ENCODE data around the gene PADI1.

PADI1 gene, protein sequence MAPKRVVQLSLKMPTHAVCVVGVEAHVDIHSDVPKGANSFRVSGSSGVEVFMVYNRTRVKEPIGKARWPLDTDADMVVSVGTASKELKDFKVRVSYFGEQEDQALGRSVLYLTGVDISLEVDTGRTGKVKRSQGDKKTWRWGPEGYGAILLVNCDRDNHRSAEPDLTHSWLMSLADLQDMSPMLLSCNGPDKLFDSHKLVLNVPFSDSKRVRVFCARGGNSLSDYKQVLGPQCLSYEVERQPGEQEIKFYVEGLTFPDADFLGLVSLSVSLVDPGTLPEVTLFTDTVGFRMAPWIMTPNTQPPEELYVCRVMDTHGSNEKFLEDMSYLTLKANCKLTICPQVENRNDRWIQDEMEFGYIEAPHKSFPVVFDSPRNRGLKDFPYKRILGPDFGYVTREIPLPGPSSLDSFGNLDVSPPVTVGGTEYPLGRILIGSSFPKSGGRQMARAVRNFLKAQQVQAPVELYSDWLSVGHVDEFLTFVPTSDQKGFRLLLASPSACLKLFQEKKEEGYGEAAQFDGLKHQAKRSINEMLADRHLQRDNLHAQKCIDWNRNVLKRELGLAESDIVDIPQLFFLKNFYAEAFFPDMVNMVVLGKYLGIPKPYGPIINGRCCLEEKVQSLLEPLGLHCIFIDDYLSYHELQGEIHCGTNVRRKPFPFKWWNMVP

DNA sequence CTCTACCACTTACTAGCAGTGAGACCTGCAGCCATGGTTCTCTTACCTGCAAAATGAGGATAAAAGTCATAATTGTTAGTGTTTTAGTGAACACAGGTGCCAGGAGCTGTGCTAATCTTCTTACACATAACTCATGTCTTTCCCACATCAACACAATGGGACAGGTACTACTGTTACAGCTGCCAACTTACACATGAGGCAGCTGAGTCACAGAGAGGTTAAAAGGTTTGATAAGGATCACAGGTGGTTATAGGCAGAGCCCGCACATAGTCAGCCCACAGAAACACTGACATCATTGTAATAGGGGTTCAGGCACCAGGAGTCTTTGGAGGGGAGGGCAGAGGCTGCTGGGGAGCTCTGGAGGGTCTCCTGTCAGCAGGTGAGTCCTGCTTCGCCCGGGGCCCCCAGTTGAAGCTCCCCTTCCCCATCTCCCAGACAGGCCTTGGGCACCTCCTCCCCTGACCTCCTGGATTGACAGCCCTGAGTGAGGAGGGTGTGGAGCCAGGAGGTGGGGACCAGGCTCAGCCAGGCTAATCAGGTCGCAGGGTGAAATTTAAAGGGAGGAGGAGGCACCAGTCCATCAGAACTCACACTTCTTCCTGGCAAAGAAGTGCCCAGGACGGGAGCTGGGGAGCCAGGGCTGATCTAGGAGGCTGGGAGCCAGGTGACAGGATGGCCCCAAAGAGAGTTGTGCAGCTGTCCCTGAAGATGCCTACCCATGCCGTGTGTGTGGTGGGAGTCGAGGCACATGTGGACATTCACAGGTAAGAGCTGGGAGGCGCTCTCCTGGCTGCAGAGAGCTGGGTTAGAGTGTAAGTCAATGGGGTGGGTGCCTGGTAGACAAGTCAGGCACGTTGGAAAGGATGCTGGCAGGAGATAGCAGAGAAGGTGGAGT is at the start of gene PADI1:
Gene PADI1 (plus strand): TSS at position 583 of the 895 bp plus-strand sequence. CDS start 90 bp downstream, at position 673.
- in situ Hi-C loops (cut with MboI; ENCODE audit: low sequenced_read_pairs), result no loop called here

DNA sequence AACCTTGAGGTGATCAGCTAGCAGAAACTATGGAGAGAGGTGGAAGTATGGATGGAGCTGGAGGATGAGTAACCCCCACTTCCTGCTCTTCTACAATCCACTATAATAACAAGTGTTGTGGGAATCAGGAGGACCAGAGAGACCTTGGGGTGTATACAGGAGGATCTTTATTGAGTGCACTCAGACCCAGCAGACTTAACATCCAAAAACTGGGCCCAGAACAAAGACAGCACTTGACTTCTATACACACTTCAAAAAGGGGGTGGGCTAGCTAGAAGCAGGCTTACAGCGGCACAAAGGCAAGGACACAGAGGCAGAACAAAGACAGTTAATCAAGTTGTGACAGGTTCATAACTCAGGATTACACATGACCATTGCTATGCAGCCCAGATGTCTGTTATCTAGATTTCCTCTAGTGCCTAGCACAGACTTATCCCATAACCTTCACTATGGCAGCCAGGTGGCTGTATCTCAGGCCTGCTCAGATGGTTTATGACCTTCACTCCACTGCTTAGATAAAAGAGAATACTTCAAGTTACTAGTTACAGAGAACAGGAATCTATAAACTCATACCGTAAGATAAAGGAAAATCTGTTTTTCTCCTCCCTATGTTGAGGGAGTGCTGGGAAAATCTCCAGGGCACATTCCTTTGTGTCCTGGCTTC is 49.5 kb upstream of the PADI1 start:
- in situ Hi-C loops (cut with MboI; ENCODE audit: low sequenced_read_pairs), result no loop called here

DNA sequence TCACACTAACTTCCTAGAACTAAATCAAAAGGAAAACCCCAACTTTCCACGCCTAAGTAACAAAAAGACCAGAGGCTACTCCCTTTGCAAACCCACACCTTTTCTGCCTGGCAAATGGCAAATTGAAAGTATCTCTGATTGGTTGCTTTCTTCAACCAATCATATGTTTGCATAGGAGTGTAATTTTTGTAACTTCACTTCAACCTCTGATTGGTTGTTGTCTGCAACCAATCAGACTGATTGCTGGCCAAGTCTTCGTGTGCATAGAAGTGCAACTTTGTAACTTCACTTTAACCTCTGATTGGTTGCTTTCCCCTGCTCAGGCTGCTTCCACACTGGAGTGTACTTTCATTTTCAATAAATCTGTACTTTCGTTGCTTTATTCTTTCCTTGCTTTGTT is 48.8 kb upstream of the PADI1 start:
- in situ Hi-C loops (cut with MboI; ENCODE audit: low sequenced_read_pairs), result no loop called here

DNA sequence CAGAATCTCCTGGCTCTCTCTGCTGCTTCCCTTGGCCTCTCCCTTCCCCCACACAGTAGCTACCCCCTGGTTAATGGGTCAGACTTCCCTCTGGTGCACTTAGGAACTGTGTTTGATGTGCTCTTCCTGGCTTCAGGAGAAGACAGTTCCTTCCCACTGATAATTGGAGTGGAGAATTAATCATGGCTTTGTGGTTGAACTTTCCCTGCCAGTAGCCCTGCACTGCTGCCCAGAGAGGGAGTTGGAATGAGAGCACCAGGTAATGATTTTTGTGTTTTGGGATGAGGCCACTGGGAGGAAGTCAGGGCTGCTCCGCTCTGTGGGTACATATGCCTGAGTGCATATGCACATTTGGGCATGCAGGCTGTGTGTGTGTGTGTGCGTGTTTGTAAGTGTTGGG is 46.0 kb upstream of the PADI1 start:
- in situ Hi-C loops (cut with MboI; ENCODE audit: low sequenced_read_pairs), result no loop called here

DNA sequence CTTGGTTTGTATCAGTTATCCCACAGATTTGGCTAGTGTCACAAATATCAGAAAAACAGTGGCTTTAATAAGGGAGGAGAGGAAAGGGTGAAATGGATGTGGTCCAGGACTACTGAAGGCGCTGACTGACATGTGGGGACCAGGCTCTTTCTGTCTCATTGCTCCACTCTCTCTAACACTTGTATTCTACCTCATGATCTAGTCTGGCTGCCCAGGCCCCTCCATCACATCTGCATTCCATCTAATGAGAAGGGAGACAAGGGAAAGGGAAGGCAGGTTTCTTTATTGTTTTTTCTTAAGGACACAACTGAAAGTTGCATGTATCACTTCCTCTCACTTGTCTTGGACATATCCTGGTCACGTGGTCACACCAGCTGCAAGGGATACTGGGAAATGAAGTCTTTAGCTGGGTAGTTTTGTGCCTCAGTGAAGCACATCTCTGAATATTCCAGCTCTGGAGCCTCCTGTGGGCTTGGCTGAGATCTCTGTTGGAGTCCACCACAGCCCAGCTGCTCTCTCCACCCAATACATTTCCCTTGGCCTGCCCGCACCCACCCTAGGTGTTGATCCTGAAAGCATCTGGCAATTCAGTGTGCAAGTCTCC is 43.7 kb upstream of the PADI1 start:
- in situ Hi-C loops (cut with MboI; ENCODE audit: low sequenced_read_pairs), result no loop called here

DNA sequence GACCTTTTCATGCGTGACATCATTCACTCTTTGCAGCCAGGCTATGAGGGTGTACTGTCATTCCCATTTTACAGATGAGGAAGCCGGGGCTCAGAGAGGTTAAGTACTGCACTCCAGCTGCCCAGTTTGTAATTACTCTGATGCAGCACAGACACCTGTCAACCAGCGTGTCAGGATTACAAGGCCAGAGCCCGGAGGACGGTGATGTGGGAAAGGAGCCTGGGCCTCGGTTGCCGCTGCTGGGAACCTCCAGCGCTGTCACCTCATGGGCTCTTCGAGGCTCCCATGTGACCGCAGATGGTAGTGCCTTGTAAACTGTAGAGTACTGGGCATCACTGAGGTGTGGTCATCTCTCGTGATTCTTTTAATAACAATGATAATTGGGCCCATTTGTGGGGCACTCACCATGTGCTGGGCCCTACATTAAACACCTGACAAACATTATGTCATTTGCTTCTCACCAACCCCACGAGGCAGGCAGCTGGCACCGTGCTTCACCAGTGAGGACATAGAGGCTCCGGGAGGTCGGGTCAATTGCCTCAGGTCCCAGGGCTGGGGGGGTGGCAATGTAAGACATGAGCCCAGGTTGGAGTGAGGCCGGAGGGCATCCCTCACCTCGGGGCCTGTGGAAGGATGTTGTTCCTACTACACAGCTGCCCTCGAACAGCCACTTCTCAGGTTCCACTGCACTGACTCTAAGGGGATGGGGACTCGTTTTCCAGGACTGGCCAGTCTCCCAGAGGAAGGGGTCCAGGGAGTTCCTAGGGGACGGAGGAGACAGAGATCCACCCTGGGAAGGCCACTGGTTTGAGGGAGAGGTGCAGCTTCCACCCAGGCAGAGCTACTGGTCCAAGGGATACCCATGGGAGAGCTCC is 42.8 kb upstream of the PADI1 start:
- in situ Hi-C loops (cut with MboI; ENCODE audit: low sequenced_read_pairs), result no loop called here

DNA sequence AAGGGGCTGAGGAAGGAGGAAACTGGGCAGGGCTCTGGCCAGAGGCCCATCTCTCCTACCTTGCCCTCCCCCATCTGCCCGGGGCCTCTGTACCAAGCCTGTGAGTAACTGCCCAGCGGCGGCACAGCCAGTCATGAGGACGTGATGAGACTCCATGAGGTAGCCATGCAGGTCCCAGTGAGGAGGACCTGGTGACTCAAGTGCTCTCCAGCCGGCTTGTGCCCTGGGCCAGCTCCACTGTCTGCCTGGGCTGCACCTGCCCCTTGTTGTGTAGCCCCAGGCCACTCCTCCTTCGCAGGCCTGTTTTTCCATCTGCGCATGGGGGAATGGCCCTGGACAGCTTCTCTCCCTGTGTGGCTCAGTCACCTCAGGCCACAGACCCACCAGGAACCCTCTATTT is 42.0 kb upstream of the PADI1 start:
- in situ Hi-C loops (cut with MboI; ENCODE audit: low sequenced_read_pairs), result no loop called here

DNA sequence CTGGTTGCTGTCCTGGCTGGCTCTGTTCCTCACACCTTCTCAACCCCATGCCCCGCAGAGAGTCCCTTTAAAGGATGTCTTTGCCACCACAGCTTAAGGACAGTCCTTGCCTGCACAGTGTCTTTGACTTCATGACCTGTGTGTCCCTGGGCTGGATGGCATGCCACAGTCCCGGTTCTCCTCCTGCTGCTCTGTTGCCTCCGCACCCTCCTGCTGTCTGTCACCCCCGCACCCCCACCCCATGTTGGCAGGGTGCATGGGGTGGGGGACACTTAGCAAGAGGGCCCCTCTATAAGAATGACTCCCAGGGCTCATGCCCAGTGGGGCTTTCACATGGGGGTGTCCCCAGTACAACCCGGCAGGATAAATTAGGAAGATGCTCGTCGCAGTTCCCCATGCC is 41.6 kb upstream of the PADI1 start:
- in situ Hi-C loops (cut with MboI; ENCODE audit: low sequenced_read_pairs), result no loop called here

DNA sequence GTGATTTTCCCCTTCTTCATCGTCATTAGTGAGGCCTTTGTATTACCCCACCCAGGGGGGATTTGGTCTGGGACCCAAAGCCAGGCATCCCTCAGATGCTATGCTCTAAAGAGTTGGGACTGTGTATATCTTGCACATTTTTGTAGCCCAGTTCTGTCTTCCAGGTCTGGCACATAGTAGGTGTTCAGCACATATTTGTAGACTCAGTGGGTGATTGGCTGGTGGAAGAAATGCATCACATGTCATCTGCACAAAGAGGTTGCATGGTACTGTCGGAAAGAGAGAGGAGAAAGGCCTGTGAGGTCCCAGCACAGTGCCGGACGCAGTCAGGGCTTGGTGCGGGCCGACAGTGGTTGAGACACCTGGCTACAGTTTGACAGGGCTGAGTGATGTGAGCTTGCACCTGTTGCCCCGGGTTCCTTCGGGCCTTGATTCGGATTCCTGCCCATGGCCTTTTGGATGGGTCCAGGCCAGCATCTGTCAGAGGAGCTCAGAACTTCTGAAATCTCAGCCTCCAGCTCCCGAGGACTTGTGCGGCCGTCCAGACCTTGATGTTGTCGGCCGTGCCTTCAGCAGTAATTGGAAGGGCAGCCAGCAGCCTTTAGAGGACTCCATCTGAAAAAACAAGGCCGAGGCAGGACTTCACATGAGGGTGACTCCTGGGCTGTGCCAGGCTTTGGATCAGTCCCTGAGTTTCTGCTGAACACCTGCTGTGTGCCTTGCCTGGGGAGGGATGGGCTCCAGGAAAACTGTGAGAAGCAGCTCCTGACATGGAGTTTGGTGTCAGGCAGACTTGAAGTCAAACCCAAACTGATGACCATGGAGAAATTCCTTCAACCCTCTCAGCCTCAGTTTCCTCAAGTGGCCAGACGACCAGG is 40.9 kb upstream of the PADI1 start:
- in situ Hi-C loops (cut with MboI; ENCODE audit: low sequenced_read_pairs), result no loop called here

DNA sequence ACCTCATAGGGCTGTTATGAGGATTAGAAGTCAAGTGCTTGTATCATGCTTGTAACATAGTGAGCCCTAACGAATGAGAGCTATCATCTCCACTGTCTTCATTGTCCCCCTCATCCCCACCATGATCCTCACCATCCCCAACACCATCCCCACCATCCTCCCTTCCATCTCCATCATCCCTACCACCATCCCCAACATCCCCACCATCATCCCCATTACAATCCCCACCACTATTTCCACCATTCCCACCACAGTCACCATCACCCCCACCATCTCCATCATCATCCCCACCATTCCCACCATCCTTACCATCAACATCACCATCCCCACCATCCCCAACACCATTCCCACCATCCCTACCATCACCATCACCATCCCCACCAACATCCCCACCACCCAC is 39.1 kb upstream of the PADI1 start:
- in situ Hi-C loops (cut with MboI; ENCODE audit: low sequenced_read_pairs), result no loop called here

DNA sequence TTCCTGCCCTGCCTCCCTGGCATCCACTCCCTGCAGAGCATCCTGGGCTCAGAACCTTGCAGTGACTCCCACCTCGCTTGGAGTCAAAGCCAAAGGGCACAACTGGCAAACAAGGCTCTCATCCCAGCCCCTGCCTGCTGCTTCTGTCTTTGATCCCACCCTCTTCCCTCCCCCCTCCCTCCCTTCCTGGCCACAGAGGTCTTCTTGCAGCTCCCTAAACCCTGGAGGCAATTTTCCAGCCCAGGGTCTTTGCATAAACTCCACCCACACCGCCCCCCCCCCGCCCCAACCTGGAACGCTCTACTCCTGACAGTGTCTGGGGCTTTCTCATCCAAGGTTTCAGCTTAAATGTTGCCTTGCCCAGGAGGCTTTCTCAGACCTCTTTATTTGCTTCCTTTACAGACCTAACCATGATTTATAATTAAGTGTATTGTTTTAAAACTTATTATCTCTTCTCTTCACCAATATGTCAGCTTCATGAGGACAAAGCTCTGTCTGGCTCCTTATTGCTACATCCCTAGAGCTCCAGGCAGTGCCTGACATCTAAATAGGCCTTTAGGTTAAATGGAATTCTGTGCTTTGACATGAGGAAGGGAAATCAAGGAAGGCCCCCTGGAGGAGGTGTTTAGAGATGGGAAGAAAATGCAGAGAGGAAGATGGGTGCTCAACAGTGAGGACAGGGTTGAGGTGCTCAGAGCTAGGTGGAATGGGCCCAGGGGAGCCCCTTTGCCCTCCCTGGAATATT is 37.7 kb upstream of the PADI1 start:
- in situ Hi-C loops (cut with MboI; ENCODE audit: low sequenced_read_pairs), result no loop called here

DNA sequence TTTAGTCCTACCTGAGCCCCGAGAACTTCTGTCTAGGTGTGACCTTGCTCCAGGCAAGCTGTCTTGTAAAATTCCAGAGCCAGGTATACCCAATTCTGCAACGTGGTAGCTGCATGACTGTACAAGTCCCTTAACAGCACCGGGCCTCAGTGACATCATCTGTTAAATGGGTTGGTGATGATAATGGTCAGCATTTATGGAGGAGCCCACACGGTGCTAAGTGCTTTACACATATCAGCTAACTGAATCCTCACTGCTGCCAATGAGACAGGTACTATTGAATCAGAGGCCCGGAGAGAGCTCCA is 37.2 kb upstream of the PADI1 start:
- in situ Hi-C loops (cut with MboI; ENCODE audit: low sequenced_read_pairs), result no loop called here

DNA sequence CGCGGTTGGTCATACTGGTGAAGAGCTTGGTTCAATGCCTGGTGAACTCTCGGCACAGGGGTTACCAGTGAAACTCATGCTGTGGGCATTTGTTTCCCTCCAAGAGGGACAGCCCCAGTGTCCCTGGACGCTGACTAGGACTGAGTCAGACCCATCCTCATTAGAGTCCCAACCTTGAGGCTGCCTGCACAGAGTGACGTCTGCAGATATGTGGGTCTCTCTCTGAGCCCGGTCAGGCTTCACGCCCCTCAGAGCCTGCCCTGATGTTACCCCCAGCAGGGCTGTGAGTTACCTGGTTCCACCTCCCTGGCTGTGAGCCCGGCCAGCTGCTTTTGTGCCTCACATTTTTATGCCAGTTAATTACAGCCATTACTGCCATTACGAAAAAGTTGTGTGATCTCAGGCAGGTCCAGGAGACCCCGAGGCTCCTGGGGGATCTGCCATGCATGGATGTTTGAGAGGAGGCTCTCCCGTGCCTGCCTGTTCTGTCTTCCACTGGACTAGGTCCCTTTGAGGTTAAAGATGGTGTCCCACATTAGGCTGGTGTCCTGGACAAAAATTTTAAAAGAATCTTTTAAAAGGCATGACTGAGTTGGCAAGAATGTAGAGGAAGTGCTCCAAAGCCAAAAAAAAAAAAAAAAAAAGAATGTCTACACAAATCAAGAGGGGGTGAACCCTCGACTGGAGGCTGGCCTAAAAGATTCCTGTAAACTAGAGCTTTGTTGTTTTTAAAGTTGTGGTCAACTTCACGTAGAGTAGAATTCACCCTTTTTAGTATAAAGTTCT is 36.6 kb upstream of the PADI1 start:
- in situ Hi-C loops (cut with MboI; ENCODE audit: low sequenced_read_pairs), result no loop called here

DNA sequence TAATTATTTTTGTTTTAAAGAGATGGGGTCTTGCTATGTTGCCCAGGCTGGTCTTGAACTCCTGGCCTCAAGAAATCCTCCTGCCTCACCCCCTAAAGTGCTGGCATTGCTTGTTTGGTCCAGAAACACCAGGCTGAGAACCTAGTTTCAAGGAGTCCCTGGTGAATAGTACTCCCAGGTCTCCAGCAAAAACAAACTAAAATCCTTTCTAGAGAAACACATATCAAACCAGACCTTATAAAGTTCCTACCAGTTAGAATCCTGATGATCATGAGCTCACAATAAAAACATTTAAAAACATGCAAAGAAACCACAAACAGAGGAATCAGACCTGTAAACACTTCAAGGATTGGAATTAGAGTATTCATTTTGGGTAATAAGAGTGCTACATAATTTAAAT is 34.4 kb upstream of the PADI1 start:
- in situ Hi-C loops (cut with MboI; ENCODE audit: low sequenced_read_pairs), result no loop called here

DNA sequence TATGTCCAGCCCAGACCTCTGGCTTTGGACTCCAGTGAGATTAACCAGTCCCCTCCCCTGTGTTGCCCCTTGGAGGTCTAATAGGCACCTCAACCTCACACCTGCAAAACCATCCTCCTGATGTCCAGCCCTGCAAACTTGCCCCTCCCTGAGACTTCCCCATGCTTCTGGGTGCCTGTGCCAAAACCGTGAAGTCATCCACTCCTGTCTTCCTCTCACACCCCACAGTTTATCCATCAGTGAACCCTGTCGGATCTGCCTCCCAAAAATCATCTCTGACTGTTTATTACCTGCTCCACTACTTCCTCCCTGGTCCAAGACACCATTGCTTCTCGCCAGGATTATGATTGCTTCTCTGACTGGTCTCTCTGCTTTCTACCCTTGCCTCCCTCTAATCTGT is 31.7 kb upstream of the PADI1 start:
- in situ Hi-C loops (cut with MboI; ENCODE audit: low sequenced_read_pairs), result no loop called here

DNA sequence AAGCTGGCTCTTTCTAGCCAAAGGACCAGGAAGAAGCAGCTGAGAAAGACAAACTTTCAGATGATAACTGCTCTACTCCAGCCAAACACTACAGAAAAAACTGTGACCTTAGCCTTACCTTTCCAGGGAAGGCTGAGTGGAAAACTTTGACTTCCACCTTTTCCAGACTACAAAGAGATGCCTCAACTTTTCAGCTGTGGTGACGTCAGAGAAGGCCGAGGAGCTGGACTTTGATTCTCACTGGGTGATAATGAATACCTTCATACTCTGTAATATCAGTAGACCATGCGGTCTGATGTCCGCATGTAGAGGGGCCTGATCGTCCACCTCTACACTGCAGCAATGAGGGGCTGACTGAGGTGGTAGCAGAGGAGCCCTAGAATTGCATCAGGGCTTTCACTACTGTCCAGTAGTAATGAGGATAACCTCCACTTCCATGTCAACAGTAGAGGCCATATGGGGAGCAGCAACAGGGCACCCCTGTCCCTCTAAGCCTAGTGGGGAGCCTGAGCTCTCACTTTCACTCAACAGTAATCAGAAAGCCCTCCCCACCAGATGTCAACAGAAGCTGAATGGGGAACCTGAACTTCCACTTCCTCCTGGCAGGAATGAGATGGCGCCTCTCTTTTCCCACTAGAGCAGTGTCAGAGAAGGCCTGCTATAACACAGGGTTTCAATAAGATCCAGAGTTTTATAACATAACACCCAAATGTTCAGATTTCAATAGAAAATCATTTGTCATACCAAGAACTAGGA is 28.4 kb upstream of the PADI1 start:
- in situ Hi-C loops (cut with MboI; ENCODE audit: low sequenced_read_pairs), result no loop called here

DNA sequence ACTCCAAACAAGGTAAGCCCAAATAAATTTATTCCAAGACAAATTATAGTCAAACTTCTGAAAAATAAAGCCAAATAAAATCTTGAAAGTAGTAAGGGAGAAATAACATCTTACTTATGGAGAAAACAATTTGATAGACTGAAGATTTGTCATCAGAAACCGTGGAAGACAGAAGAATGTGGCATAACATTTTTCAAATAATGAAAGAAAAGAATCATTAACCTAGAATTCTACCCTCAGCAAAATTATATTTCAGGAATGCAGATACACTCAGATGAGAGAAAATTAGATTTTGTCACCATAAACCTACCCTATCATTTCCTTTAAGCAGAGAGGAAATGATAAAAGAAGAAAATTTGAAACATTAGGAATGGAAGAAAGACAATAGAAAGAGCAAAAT is 27.3 kb upstream of the PADI1 start:
- in situ Hi-C loops (cut with MboI; ENCODE audit: low sequenced_read_pairs), result no loop called here
